ENCODE measurements around the gene PTCD3. TPM values are rescaled to one million over a fixed set of nuclear protein-coding genes. Genes with fewer than 3 reads are reported as not detected.

Gene PTCD3
- total RNA-seq, 1 experiment from 2014 or later = 180 TPM

GRCh38 chr2:86094229-86094628, 11.8 kb upstream of the PTCD3 start:
- Mint-ChIP-seq H3K4me1 (no peaks in the 10 kb centered on the region), H3K9me3 (no peaks in the 10 kb centered on the region), H3K36me3 (ENCODE audit: insufficient read depth in 1 of 3, low read depth in 3 of 3) (peaks cover 35 to 79% (median 66%) of the 10 kb centered on the region in 3 experiments), H3K27me3 (ENCODE audit: low read depth) (no peaks in the 10 kb centered on the region), H3K27ac (peak overlapping the region in 1 of 3 experiments; percentile 44; a peak in 1 of 7 replicates), H3K4me3 (no peak overlapping the region)
- no peak overlapping the region for H4K5ac ChIP-seq (ENCODE audit: insufficient read length, low read depth, low read length)
- H3K27me3 ChIP-seq (ENCODE audit: insufficient read depth, low read length) = no peaks in the 10 kb centered on the region
- H3K18ac ChIP-seq (ENCODE audit: insufficient read length, low read depth, low read length) = no peak overlapping the region
- H3K56ac ChIP-seq (ENCODE audit: insufficient read length, low read depth, low read length) = no peak overlapping the region
- no peak overlapping the region for H3K14ac ChIP-seq (ENCODE audit: insufficient read depth, low read length)
- H3T11ph ChIP-seq (ENCODE audit: low read length) = no peak overlapping the region
- H3K9ac ChIP-seq (ENCODE audit: extremely low read depth, insufficient read length, low read length) = no peak overlapping the region
- H3K4me2 ChIP-seq (ENCODE audit: insufficient read depth, insufficient read length, low read length) = no peak overlapping the region
- H3K27ac ChIP-seq (ENCODE audit: insufficient read length, low read depth, low read length) = no peak overlapping the region
- H3K4ac ChIP-seq (ENCODE audit: low read depth, low read length) = no peak overlapping the region
- no peak overlapping the region for H2BK20ac ChIP-seq (ENCODE audit: low read depth, low read length, poor library complexity, severe bottlenecking)
- no peaks in the 10 kb centered on the region for H3K9me3 ChIP-seq (ENCODE audit: control insufficient read depth, low read depth, low read length)
- no CpG with 5 or more reads among the region's 1 CpG for WGBS (ENCODE audit: extremely low coverage, insufficient read length, low lambda C conversion rate)
- no peaks in the 10 kb centered on the region for H3K23me2 ChIP-seq (ENCODE audit: insufficient read length, low read depth, low read length, poor library complexity, severe bottlenecking)
- no peaks in the 10 kb centered on the region for H4K20me1 ChIP-seq (ENCODE audit: control insufficient read depth, insufficient read depth, insufficient read length)
- H3K79me2 ChIP-seq (ENCODE audit: insufficient read depth, low read length) = no peaks in the 10 kb centered on the region
- H4K91ac ChIP-seq (ENCODE audit: insufficient read length, low read depth, low read length) = no peak overlapping the region
- no peak overlapping the region for H4K8ac ChIP-seq (replicated peaks; ENCODE audit: insufficient read length, low read depth, low read length)
- H2AFZ ChIP-seq (ENCODE audit: low read length) = no peak overlapping the region
- H2BK120ac ChIP-seq (ENCODE audit: low read depth, low read length, poor library complexity, severe bottlenecking) = no peak overlapping the region
- no peak overlapping the region for H2BK15ac ChIP-seq (ENCODE audit: low read depth, low read length)
- no peak for TF ChIP-seq CTCF (conservative IDR thresholded peaks at IDR 0.05)
- H2BK5ac ChIP-seq (ENCODE audit: insufficient read length, low read length) = no peak overlapping the region
- H2AK5ac ChIP-seq (ENCODE audit: insufficient read length, low read length) = no peak overlapping the region
- peaks cover 6% of the 10 kb centered on the region for H3K79me1 ChIP-seq (ENCODE audit: insufficient read depth, low read depth, low read length, poor library complexity, severe bottlenecking)
- H3K23ac ChIP-seq (ENCODE audit: insufficient read length, low read depth, low read length) = no peak overlapping the region
- no peak overlapping the region for H2BK12ac ChIP-seq (ENCODE audit: insufficient read length, low read depth, low read length)
- no peak for DNase-seq
- H3K4me1 ChIP-seq (ENCODE audit: insufficient read depth, low read length) = no peaks in the 10 kb centered on the region

Measured in H9 (cell line).